ENCODE data around the gene LAGE3.

GRCh38 chrX:154506483-154507332 is 27.6 kb upstream of the LAGE3 start:
- TF ChIP-seq, protein P1, sequence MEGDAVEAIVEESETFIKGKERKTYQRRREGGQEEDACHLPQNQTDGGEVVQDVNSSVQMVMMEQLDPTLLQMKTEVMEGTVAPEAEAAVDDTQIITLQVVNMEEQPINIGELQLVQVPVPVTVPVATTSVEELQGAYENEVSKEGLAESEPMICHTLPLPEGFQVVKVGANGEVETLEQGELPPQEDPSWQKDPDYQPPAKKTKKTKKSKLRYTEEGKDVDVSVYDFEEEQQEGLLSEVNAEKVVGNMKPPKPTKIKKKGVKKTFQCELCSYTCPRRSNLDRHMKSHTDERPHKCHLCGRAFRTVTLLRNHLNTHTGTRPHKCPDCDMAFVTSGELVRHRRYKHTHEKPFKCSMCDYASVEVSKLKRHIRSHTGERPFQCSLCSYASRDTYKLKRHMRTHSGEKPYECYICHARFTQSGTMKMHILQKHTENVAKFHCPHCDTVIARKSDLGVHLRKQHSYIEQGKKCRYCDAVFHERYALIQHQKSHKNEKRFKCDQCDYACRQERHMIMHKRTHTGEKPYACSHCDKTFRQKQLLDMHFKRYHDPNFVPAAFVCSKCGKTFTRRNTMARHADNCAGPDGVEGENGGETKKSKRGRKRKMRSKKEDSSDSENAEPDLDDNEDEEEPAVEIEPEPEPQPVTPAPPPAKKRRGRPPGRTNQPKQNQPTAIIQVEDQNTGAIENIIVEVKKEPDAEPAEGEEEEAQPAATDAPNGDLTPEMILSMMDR (IDR thresholded peaks at IDR 0.05; ENCODE audit: extremely low read depth in 1 of 2, insufficient read depth in 1 of 2, low read depth in 1 of 2, low read length in 2 of 2), result no peak
- TF ChIP-seq, protein P2, sequence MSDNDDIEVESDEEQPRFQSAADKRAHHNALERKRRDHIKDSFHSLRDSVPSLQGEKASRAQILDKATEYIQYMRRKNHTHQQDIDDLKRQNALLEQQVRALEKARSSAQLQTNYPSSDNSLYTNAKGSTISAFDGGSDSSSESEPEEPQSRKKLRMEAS (IDR thresholded peaks at IDR 0.05; ENCODE audit: insufficient read depth, insufficient read length), result no peak
- TF ChIP-seq POLR2A (IDR thresholded peaks at IDR 0.05; ENCODE audit: low read depth, low read length), result no peak

Data from endothelial cell of umbilical vein (primary cell).